SK-N-SH treated with all-trans-retinoic acid at 6 μM for 48 hours (cell line): ENCODE results near the gene CAMK1.

Experiments used
- ZFP30 ChIP-seq: fragments of 450-650 bp; formaldehyde crosslinking; IDR thresholded peaks from 2 replicates; pipeline ENCODE4 v1.5.0; 2022; ENCODE audit warnings: mild to moderate bottlenecking, moderate library complexity
- ZNF8 ChIP-seq: fragments of 450-650 bp; formaldehyde crosslinking; IDR thresholded peaks from 2 replicates; pipeline ENCODE4 v1.5.0; 2020; ENCODE audit warnings: mild to moderate bottlenecking, moderate library complexity
- TF ChIP-seq, protein P1 (sequence below): fragments of 250-450 bp; sonication (Bioruptor Pico); IDR thresholded peaks from 2 replicates; pipeline ENCODE4 v1.5.0; 2020; ENCODE audit warnings: mild to moderate bottlenecking, moderate library complexity
- TF ChIP-seq, protein P2 (sequence below): fragments of 250-450 bp; sonication (Bioruptor Pico); IDR thresholded peaks from 2 replicates; pipeline ENCODE4 v1.8.0; 2020; ENCODE audit warnings: mild to moderate bottlenecking, moderate library complexity, borderline replicate concordance

DNA sequence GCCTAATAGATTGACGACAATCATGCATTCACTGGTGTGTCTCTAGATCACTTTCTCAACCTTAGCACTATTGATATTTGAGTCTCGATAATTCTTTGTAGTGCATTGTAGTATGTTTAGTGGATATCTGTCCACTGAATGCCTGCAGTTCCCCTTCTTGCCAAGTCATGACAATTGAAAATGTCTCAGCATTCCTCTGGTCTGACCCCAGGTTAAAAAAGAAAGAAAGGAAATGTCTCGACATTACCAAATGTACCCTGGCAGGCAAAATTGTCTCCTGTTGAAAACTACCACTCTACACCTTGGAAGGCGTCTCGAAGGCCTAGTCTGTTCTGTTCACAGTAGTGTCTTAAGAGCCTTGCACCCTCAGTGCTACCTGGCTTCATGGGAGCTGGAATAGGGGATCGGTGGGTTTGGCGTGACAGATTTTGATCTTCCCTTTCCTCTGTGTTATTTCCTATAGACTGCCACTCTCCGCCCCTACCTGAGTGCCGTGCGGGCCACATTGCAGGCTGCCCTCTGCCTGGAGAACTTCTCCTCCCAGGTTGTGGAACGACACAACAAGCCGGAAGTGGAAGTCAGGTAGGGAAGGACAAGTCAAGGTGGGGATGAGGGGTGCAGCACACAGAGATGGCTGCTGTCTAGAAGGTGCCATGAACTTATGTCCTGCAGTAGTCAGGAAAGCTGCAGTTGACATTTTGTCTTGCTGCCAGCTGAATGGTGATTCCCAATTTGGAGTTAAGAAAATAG is 27.6 kb upstream of the CAMK1 start:
- TF ChIP-seq, protein P1, sequence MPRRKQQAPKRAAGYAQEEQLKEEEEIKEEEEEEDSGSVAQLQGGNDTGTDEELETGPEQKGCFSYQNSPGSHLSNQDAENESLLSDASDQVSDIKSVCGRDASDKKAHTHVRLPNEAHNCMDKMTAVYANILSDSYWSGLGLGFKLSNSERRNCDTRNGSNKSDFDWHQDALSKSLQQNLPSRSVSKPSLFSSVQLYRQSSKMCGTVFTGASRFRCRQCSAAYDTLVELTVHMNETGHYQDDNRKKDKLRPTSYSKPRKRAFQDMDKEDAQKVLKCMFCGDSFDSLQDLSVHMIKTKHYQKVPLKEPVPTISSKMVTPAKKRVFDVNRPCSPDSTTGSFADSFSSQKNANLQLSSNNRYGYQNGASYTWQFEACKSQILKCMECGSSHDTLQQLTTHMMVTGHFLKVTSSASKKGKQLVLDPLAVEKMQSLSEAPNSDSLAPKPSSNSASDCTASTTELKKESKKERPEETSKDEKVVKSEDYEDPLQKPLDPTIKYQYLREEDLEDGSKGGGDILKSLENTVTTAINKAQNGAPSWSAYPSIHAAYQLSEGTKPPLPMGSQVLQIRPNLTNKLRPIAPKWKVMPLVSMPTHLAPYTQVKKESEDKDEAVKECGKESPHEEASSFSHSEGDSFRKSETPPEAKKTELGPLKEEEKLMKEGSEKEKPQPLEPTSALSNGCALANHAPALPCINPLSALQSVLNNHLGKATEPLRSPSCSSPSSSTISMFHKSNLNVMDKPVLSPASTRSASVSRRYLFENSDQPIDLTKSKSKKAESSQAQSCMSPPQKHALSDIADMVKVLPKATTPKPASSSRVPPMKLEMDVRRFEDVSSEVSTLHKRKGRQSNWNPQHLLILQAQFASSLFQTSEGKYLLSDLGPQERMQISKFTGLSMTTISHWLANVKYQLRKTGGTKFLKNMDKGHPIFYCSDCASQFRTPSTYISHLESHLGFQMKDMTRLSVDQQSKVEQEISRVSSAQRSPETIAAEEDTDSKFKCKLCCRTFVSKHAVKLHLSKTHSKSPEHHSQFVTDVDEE (CRISPR knock-in tag) = no peak
- no peak for TF ChIP-seq ZFP30
- no peak for TF ChIP-seq ZNF8 (CRISPR knock-in tag)
- TF ChIP-seq, protein P2, sequence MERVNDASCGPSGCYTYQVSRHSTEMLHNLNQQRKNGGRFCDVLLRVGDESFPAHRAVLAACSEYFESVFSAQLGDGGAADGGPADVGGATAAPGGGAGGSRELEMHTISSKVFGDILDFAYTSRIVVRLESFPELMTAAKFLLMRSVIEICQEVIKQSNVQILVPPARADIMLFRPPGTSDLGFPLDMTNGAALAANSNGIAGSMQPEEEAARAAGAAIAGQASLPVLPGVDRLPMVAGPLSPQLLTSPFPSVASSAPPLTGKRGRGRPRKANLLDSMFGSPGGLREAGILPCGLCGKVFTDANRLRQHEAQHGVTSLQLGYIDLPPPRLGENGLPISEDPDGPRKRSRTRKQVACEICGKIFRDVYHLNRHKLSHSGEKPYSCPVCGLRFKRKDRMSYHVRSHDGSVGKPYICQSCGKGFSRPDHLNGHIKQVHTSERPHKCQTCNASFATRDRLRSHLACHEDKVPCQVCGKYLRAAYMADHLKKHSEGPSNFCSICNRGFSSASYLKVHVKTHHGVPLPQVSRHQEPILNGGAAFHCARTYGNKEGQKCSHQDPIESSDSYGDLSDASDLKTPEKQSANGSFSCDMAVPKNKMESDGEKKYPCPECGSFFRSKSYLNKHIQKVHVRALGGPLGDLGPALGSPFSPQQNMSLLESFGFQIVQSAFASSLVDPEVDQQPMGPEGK (CRISPR knock-in tag) = no peak
